ENCODE data around the gene RFX5. TPM values are rescaled to one million over a fixed set of nuclear protein-coding genes. Genes with fewer than 3 reads are reported as not detected.

Gene RFX5
- total and polyA plus RNA-seq, 2 experiments from 2014 or later, result 11.3 to 20.0 TPM

- Histone ChIP-seq H3K27me3 (replicated peaks; ENCODE audit: insufficient read depth) (no peaks in the 10 kb centered on the region), H3K4me1 (ENCODE audit: insufficient read depth) (peaks cover 40% of the 10 kb centered on the region), H3K4me2 (ENCODE audit: unreplicated experiment) (no peak overlapping the region), H3K4me3 (no peak overlapping the region), H4K20me1 (ENCODE audit: insufficient read depth) (peaks cover 7% of the 10 kb centered on the region; the same call in 1 of the 2 replicates), H3K79me2 (ENCODE audit: insufficient read depth) (peaks cover 68% of the 10 kb centered on the region), H3K9me3 (ENCODE audit: low read depth) (no peaks in the 10 kb centered on the region), H2AFZ (no peak overlapping the region), H3K9ac (no peak overlapping the region), H3F3A (ENCODE audit: insufficient read depth) (peaks cover 45% of the 10 kb centered on the region), H3K36me3 (ENCODE audit: low read depth) (peaks cover 6% of the 10 kb centered on the region), H3K27ac (no peak overlapping the region), H3K9me2 (ENCODE audit: insufficient read depth) (no peaks in the 10 kb centered on the region)
- DNase-seq, result no peak
- in situ Hi-C loops (cut with MboI), result no loop called here
- TF ChIP-seq EZH2 (IDR thresholded peaks at IDR 0.05; ENCODE audit: insufficient read depth, poor library complexity, severe bottlenecking), result no peak
- WGBS, 2 experiments (ENCODE audit: low coverage in 1 of 2, low lambda C conversion rate in 2 of 2, missing lambda C conversion rate in 2 of 2), result 91 to 94% methylated on average over 17 of the region's 17 CpGs
Measured at GRCh38 chr1:151315565-151316235, 31.4 kb downstream of the RFX5 start.

GRCh38 chr1:151314137-151314875, 32.7 kb downstream of the RFX5 start:
- TF ChIP-seq EZH2 (IDR thresholded peaks at IDR 0.05; ENCODE audit: insufficient read depth, poor library complexity, severe bottlenecking), result no peak
- TF ChIP-seq EZH2phosphoT487 (IDR thresholded peaks at IDR 0.05; ENCODE audit: insufficient read depth, low read depth), result no peak
- Histone ChIP-seq H3K4me2 (ENCODE audit: unreplicated experiment) (peak overlapping the region; percentile 68), H3K9ac (peak overlapping the region; percentile 10; the same call in 1 of the 2 replicates), H3K79me2 (ENCODE audit: insufficient read depth) (peaks cover 68% of the 10 kb centered on the region), H3K27ac (peak overlapping the region; percentile 87), H2AFZ (no peak overlapping the region), H3K27me3 (replicated peaks; ENCODE audit: insufficient read depth) (no peaks in the 10 kb centered on the region), H3K4me1 (ENCODE audit: insufficient read depth) (peaks cover 44% of the 10 kb centered on the region), H3K9me2 (ENCODE audit: insufficient read depth) (no peaks in the 10 kb centered on the region), H3F3A (ENCODE audit: insufficient read depth) (peaks cover 49% of the 10 kb centered on the region), H4K20me1 (ENCODE audit: insufficient read depth) (peaks cover 10% of the 10 kb centered on the region; the same call in 1 of the 2 replicates), H3K9me3 (ENCODE audit: low read depth) (no peaks in the 10 kb centered on the region), H3K4me3 (peak overlapping the region; percentile 36), H3K36me3 (ENCODE audit: low read depth) (peaks cover 6% of the 10 kb centered on the region)
- 33 to 34% methylated on average over 3 of the region's 3 CpGs for WGBS, 2 experiments (ENCODE audit: low coverage in 1 of 2, low lambda C conversion rate in 2 of 2, missing lambda C conversion rate in 2 of 2)
- in situ Hi-C loops (cut with MboI), result no loop called here
- DNase-seq, result peak; percentile 90

GRCh38 chr1:151313501-151313900, 33.6 kb downstream of the RFX5 start:
- H4K20me1 ChIP-seq (ENCODE audit: insufficient read depth), result peaks cover 10% of the 10 kb centered on the region; the same call in 1 of the 2 replicates

GRCh38 chr1:151312826-151313225, 34.2 kb downstream of the RFX5 start:
- H3K4me2 ChIP-seq (ENCODE audit: unreplicated experiment), result peak overlapping the region; percentile 68

More at GRCh38 chr1:151313501-151313900, 33.6 kb downstream of the RFX5 start:
- H3K9me3 ChIP-seq (ENCODE audit: low read depth), result no peaks in the 10 kb centered on the region
- peak overlapping the region; percentile 87 for H3K27ac ChIP-seq
- H3K9ac ChIP-seq, result peak overlapping the region; percentile 10; the same call in 1 of the 2 replicates
- peaks cover 44% of the 10 kb centered on the region for H3K4me1 ChIP-seq (ENCODE audit: insufficient read depth)
- DNase-seq, result peak; percentile 58
- no peaks in the 10 kb centered on the region for H3K9me2 ChIP-seq (ENCODE audit: insufficient read depth)
- H3K4me3 ChIP-seq, result peak overlapping the region; percentile 36; the same call in 1 of the 2 replicates
- 0 to 2% methylated on average over 2 of the region's 2 CpGs for WGBS, 2 experiments (ENCODE audit: low coverage in 1 of 2, low lambda C conversion rate in 2 of 2, missing lambda C conversion rate in 2 of 2)
- in situ Hi-C loops (cut with MboI), result no loop called here
- no peak overlapping the region for H2AFZ ChIP-seq
- peaks cover 49% of the 10 kb centered on the region for H3F3A ChIP-seq (ENCODE audit: insufficient read depth)
- no peak for TF ChIP-seq EZH2 (IDR thresholded peaks at IDR 0.05; ENCODE audit: insufficient read depth, poor library complexity, severe bottlenecking)
- TF ChIP-seq EZH2phosphoT487 (IDR thresholded peaks at IDR 0.05; ENCODE audit: insufficient read depth, low read depth), result no peak
- H3K27me3 ChIP-seq (replicated peaks; ENCODE audit: insufficient read depth), result no peaks in the 10 kb centered on the region
- H3K79me2 ChIP-seq (ENCODE audit: insufficient read depth), result peaks cover 69% of the 10 kb centered on the region
- peaks cover 10% of the 10 kb centered on the region for H3K36me3 ChIP-seq (ENCODE audit: low read depth)
- peak overlapping the region; percentile 68 for H3K4me2 ChIP-seq (ENCODE audit: unreplicated experiment)

More at GRCh38 chr1:151312826-151313225, 34.2 kb downstream of the RFX5 start:
- H3K27ac ChIP-seq, result peak overlapping the region; percentile 87
- H3F3A ChIP-seq (ENCODE audit: insufficient read depth), result peaks cover 49% of the 10 kb centered on the region
- peaks cover 10% of the 10 kb centered on the region; the same call in 1 of the 2 replicates for H4K20me1 ChIP-seq (ENCODE audit: insufficient read depth)
- H2AFZ ChIP-seq, result no peak overlapping the region
- in situ Hi-C loops (cut with MboI), result no loop called here
- peaks cover 44% of the 10 kb centered on the region for H3K4me1 ChIP-seq (ENCODE audit: insufficient read depth)
- no peak overlapping the region for H3K9ac ChIP-seq
- no peak for DNase-seq
- H3K9me3 ChIP-seq (ENCODE audit: low read depth), result no peaks in the 10 kb centered on the region
- TF ChIP-seq EZH2 (IDR thresholded peaks at IDR 0.05; ENCODE audit: insufficient read depth, poor library complexity, severe bottlenecking) (no peak), EZH2phosphoT487 (IDR thresholded peaks at IDR 0.05; ENCODE audit: insufficient read depth, low read depth) (no peak)
- 85 to 90% methylated on average over 8 of the region's 8 CpGs for WGBS, 2 experiments (ENCODE audit: low coverage in 1 of 2, low lambda C conversion rate in 2 of 2, missing lambda C conversion rate in 2 of 2)
- no peaks in the 10 kb centered on the region for H3K27me3 ChIP-seq (replicated peaks; ENCODE audit: insufficient read depth)
- H3K4me3 ChIP-seq, result no peak overlapping the region
- no peaks in the 10 kb centered on the region for H3K9me2 ChIP-seq (ENCODE audit: insufficient read depth)
- peaks cover 70% of the 10 kb centered on the region for H3K79me2 ChIP-seq (ENCODE audit: insufficient read depth)
- H3K36me3 ChIP-seq (ENCODE audit: low read depth), result peaks cover 16% of the 10 kb centered on the region
